Measurements from ENCODE around the gene STON2. TPM values are rescaled to one million over a fixed set of nuclear protein-coding genes. Genes with fewer than 3 reads are reported as not detected.
"Not testable (repeated sequence)": the region's sequence is repeated elsewhere in the genome, so short reads cannot be mapped to it uniquely, and the experiment has no call there.

The STON2 gene
- total and polyA plus RNA-seq, 3 experiments from 2014 or later: 0.22 TPM; not detected in 2

DNA sequence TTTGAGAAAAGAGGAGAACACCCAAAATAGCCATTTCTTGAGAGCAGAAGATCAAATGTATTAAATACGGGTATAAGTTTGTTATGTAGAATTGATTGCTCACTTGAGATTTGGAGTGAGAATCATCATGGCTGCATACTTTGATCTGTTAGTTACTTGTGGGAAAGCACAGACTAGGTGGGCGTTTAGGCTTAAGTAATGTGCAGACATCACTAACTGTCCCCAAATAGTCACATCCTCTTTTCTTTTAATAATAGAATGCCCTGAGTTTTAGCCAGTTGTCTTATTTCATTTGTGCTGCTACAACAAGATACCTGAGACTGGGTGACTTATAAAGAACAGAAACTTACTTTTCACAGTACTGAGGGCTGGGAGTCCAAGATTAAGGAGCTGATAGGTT lies 165.0 kb downstream of the STON2 start:
- Histone ChIP-seq H3K4me1 (ENCODE audit: insufficient read depth, low read length) (no peaks in the 10 kb centered on the region), H3K36me3 (ENCODE audit: insufficient read depth, low read length) (no peaks in the 10 kb centered on the region), H3K27me3 (ENCODE audit: insufficient read depth, low read length, poor library complexity, severe bottlenecking) (no peaks in the 10 kb centered on the region), H3K27ac (ENCODE audit: low read depth, low read length) (no peak overlapping the region), H3K9me3 (ENCODE audit: low read length) (no peaks in the 10 kb centered on the region), H3K4me3 (ENCODE audit: low read length) (no peak overlapping the region)
- DNase-seq: no peak
- POLR2A ChIA-PET: no interaction called here
- H3K36me3 Mint-ChIP-seq: no peaks in the 10 kb centered on the region
- H3K4me1 Mint-ChIP-seq: peaks cover 0 to 6% (median 5%) of the 10 kb centered on the region in 3 donors
- no peaks in the 10 kb centered on the region for H3K9me3 Mint-ChIP-seq
- CTCF ChIA-PET: no interaction called here
- peak overlapping the region in 1 of 7 donors; percentile 10 for H3K4me3 Mint-ChIP-seq
- peak overlapping the region in 1 of 8 donors; percentile 7 for H3K27ac Mint-ChIP-seq
- no peaks in the 10 kb centered on the region for H3K27me3 Mint-ChIP-seq

GRCh38 chr14:81234278-81234677 lies 165.8 kb downstream of the STON2 start:
- no peak for DNase-seq
- no peaks in the 10 kb centered on the region for H3K36me3 ChIP-seq (ENCODE audit: insufficient read depth, low read length)
- Mint-ChIP-seq H3K9me3 (no peaks in the 10 kb centered on the region), H3K27ac (no peak overlapping the region), H3K4me1 (peaks cover 0 to 6% (median 5%) of the 10 kb centered on the region in 3 donors), H3K4me3 (no peak overlapping the region), H3K36me3 (no peaks in the 10 kb centered on the region), H3K27me3 (no peaks in the 10 kb centered on the region)
- ChIA-PET POLR2A (no interaction called here), CTCF (interaction anchor here (0.9 kb wide), 1 partner anchor 238 kb away, joined by 4 read pairs; no protein-coding TSS in a partner anchor)
- H3K9me3 ChIP-seq (ENCODE audit: low read length): no peaks in the 10 kb centered on the region
- H3K27me3 ChIP-seq (ENCODE audit: insufficient read depth, low read length, poor library complexity, severe bottlenecking): no peaks in the 10 kb centered on the region
- H3K4me3 ChIP-seq (ENCODE audit: low read length): no peak overlapping the region
- H3K4me1 ChIP-seq (ENCODE audit: insufficient read depth, low read length): no peaks in the 10 kb centered on the region
- no peak overlapping the region for H3K27ac ChIP-seq (ENCODE audit: low read depth, low read length)

DNA sequence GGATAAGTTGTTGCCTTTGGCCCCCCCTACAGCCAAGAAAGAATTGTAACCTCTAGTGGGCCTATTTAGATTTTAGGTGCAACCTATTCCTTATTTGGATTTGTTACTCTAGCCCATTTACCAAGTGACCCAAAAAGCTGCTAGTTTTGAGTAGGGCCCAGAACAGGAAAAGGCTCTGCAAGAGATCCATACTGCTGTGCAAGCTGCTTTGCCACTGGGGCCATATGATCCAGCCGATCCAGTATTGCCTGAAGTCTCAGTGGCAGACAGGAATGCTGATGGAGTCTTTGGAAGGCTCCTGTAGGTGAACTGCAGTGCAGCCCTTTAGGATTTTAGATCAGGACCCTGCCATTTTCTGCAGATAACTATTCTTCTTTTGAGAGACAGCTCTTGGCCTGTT lies 166.5 kb downstream of the STON2 start:
- Mint-ChIP-seq H3K36me3 (no peaks in the 10 kb centered on the region), H3K4me1 (peaks cover 0 to 6% (median 5%) of the 10 kb centered on the region in 3 donors), H3K9me3 (no peaks in the 10 kb centered on the region), H3K4me3 (no peak overlapping the region), H3K27me3 (no peaks in the 10 kb centered on the region), H3K27ac (peak overlapping the region in 1 of 8 donors; percentile 71)
- no peaks in the 10 kb centered on the region for H3K9me3 ChIP-seq (ENCODE audit: low read length)
- POLR2A ChIA-PET: no interaction called here
- H3K4me1 ChIP-seq (ENCODE audit: insufficient read depth, low read length): no peaks in the 10 kb centered on the region
- no peak overlapping the region for H3K27ac ChIP-seq (ENCODE audit: low read depth, low read length)
- H3K36me3 ChIP-seq (ENCODE audit: insufficient read depth, low read length): no peaks in the 10 kb centered on the region
- no peak overlapping the region for H3K4me3 ChIP-seq (ENCODE audit: low read length)
- DNase-seq: no peak
- H3K27me3 ChIP-seq (ENCODE audit: insufficient read depth, low read length, poor library complexity, severe bottlenecking): no peaks in the 10 kb centered on the region
- CTCF ChIA-PET: no interaction called here

GRCh38 chr14:81231540-81231939 lies 168.6 kb downstream of the STON2 start:
- Histone ChIP-seq H3K4me1 (ENCODE audit: insufficient read depth, low read length) (no peaks in the 10 kb centered on the region), H3K4me3 (ENCODE audit: low read length) (no peak overlapping the region), H3K9me3 (ENCODE audit: low read length) (no peaks in the 10 kb centered on the region), H3K36me3 (ENCODE audit: insufficient read depth, low read length) (no peaks in the 10 kb centered on the region), H3K27ac (ENCODE audit: low read depth, low read length) (no peak overlapping the region), H3K27me3 (ENCODE audit: insufficient read depth, low read length, poor library complexity, severe bottlenecking) (no peaks in the 10 kb centered on the region)
- H3K4me1 Mint-ChIP-seq: peaks cover 0 to 6% (median 5%) of the 10 kb centered on the region in 3 donors
- DNase-seq: no peak
- H3K27ac Mint-ChIP-seq: no peak overlapping the region
- CTCF ChIA-PET: no interaction called here
- no peak overlapping the region for H3K4me3 Mint-ChIP-seq
- no peaks in the 10 kb centered on the region for H3K27me3 Mint-ChIP-seq
- no peaks in the 10 kb centered on the region for H3K9me3 Mint-ChIP-seq
- POLR2A ChIA-PET: no interaction called here
- H3K36me3 Mint-ChIP-seq: no peaks in the 10 kb centered on the region

GRCh38 chr14:81224222-81224621 lies 175.9 kb downstream of the STON2 start:
- Histone ChIP-seq H3K36me3 (ENCODE audit: insufficient read depth, low read length) (no peaks in the 10 kb centered on the region), H3K9me3 (ENCODE audit: low read length) (no peaks in the 10 kb centered on the region), H3K27me3 (ENCODE audit: insufficient read depth, low read length, poor library complexity, severe bottlenecking) (no peaks in the 10 kb centered on the region), H3K4me3 (ENCODE audit: low read length) (no peak overlapping the region), H3K4me1 (ENCODE audit: insufficient read depth, low read length) (peaks cover 7% of the 10 kb centered on the region), H3K27ac (ENCODE audit: low read depth, low read length) (no peak overlapping the region)
- H3K27me3 Mint-ChIP-seq: peaks cover 0 to 10% of the 10 kb centered on the region in 2 donors
- peak overlapping the region in 1 of 7 donors; percentile 36 for H3K4me3 Mint-ChIP-seq
- no peak overlapping the region for H3K27ac Mint-ChIP-seq
- POLR2A ChIA-PET: no interaction called here
- H3K4me1 Mint-ChIP-seq: peaks cover 8 to 14% (median 12%) of the 10 kb centered on the region in 3 donors
- H3K9me3 Mint-ChIP-seq: peaks cover 0 to 2% (median 2%) of the 10 kb centered on the region in 5 donors
- CTCF ChIA-PET: no interaction called here
- DNase-seq: no peak
- peaks cover 0 to 13% (median 0%) of the 10 kb centered on the region in 3 donors for H3K36me3 Mint-ChIP-seq

GRCh38 chr14:81223788-81224187 lies 176.3 kb downstream of the STON2 start:
- DNase-seq; CTCF ChIA-PET; H3K27me3 ChIP-seq (ENCODE audit: insufficient read depth, low read length, poor library complexity, severe bottlenecking); H3K4me3 ChIP-seq (ENCODE audit: low read length); H3K36me3 ChIP-seq (ENCODE audit: insufficient read depth, low read length); H3K9me3 ChIP-seq (ENCODE audit: low read length); H3K4me1 ChIP-seq (ENCODE audit: insufficient read depth, low read length); H3K27ac ChIP-seq (ENCODE audit: low read depth, low read length); H3K9me3 Mint-ChIP-seq; H3K27ac Mint-ChIP-seq: not testable (repeated sequence)
- H3K36me3 Mint-ChIP-seq: peaks cover 0 to 16% (median 0%) of the 10 kb centered on the region in 3 donors
- H3K4me1 Mint-ChIP-seq: peaks cover 11 to 18% (median 15%) of the 10 kb centered on the region in 3 donors
- H3K27me3 Mint-ChIP-seq: peaks cover 0 to 10% of the 10 kb centered on the region in 2 donors
- peak overlapping the region in 1 of 7 donors; percentile 9 for H3K4me3 Mint-ChIP-seq
- POLR2A ChIA-PET: interaction anchor here (0.6 kb wide), 1 partner anchor 282 kb away, joined by 3 read pairs; no protein-coding TSS in a partner anchor

DNA sequence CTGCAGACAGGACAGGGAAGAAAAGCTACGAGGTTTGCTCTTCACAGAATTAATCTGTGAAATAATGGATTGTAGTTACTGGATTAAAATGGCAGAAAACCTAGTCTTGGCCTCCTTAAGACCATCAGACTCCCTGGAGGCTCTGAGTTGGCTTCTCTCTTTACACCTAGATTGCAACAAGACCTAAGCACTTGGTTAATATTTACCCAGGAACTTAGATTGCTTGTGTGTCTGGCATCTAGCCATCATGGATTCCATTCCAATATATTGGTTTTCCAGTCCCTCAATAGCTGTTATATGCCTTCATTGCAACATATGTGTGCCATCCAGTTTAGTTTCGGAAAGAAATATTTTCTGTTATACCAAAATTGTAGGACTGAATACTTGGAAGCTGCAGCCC lies 177.4 kb downstream of the STON2 start:
- Mint-ChIP-seq H3K9me3 (peaks cover 0 to 2% (median 2%) of the 10 kb centered on the region in 5 donors), H3K36me3 (peaks cover 0 to 17% (median 0%) of the 10 kb centered on the region in 3 donors), H3K4me1 (peaks cover 20 to 29% (median 26%) of the 10 kb centered on the region in 3 donors), H3K27ac (peak overlapping the region in 3 of 8 donors; percentile 42 to 66 (median 57)), H3K4me3 (peak overlapping the region in 2 of 7 donors; percentile 9 to 48), H3K27me3 (peaks cover 0 to 10% of the 10 kb centered on the region in 2 donors)
- ChIA-PET POLR2A (no interaction called here), CTCF (interaction anchor here (1.4 to 1.8 kb wide), 2 partner anchors 46 to 53 kb away, joined by 5 to 7 read pairs; no protein-coding TSS in a partner anchor)
- Histone ChIP-seq H3K4me1 (ENCODE audit: insufficient read depth, low read length) (peaks cover 19% of the 10 kb centered on the region), H3K4me3 (ENCODE audit: low read length) (no peak overlapping the region), H3K27me3 (ENCODE audit: insufficient read depth, low read length, poor library complexity, severe bottlenecking) (no peaks in the 10 kb centered on the region), H3K27ac (ENCODE audit: low read depth, low read length) (no peak overlapping the region), H3K9me3 (ENCODE audit: low read length) (no peaks in the 10 kb centered on the region), H3K36me3 (ENCODE audit: insufficient read depth, low read length) (no peaks in the 10 kb centered on the region)
- no peak for DNase-seq

- no peak for DNase-seq
- POLR2A ChIA-PET: interaction anchor here (2.1 kb wide), 2 partner anchors 52 to 312 kb away, joined by 12 to 24 read pairs; partner anchors contain the start of gene SEL1L
- Mint-ChIP-seq H3K27ac (peak overlapping the region; percentile 97 to 99 (median 99)), H3K36me3 (peaks cover 0 to 17% (median 0%) of the 10 kb centered on the region in 3 donors), H3K4me3 (peak overlapping the region; percentile 93 to 98 (median 97)), H3K4me1 (peaks cover 24 to 35% (median 32%) of the 10 kb centered on the region in 3 donors), H3K9me3 (peaks cover 0 to 2% (median 2%) of the 10 kb centered on the region in 5 donors), H3K27me3 (peaks cover 0 to 10% of the 10 kb centered on the region in 2 donors)
- CTCF ChIA-PET: interaction anchor here (1.4 to 1.8 kb wide), 2 partner anchors 47 to 52 kb away, joined by 5 to 7 read pairs; no protein-coding TSS in a partner anchor
- Histone ChIP-seq H3K27ac (ENCODE audit: low read depth, low read length) (peak overlapping the region; percentile 96), H3K4me1 (ENCODE audit: insufficient read depth, low read length) (peaks cover 25% of the 10 kb centered on the region), H3K36me3 (ENCODE audit: insufficient read depth, low read length) (no peaks in the 10 kb centered on the region), H3K9me3 (ENCODE audit: low read length) (no peaks in the 10 kb centered on the region), H3K27me3 (ENCODE audit: insufficient read depth, low read length, poor library complexity, severe bottlenecking) (no peaks in the 10 kb centered on the region), H3K4me3 (ENCODE audit: low read length) (no peak overlapping the region)
These were observed 178.0 kb downstream of the STON2 start for GRCh38 chr14:81222126-81222525.

Data from CD8-positive, alpha-beta memory T cell (primary cell).